Spleen (tissue), 7 donors: ENCODE data around the gene CBARP.
A peak's percentile ranks its signal among the peaks of the same experiment; 100 is the strongest.

ENCODE experiments used
- CTCF ChIP-seq, 11 experiments: fragments of 200-600 bp in 7 of 11; fragments of 450-650 bp in 4 of 11; sonication (generic) in 4 of 11; IDR thresholded peaks in 8 of 11; conservative IDR thresholded peaks in 3 of 11; 1 replicate in 7 of 11; 2 replicates in 4 of 11; pipeline versions ENCODE4 v1.4.0 to v1.8.0; 2016 to 2021; ENCODE audit warnings: antibody characterized with exemption in 11 of 11, inconsistent platforms in 4 of 11, mild to moderate bottlenecking in 1 of 11
- POLR2A ChIP-seq, 3 donors: fragments of 450-650 bp; IDR thresholded peaks; one replicate each; pipeline ENCODE4 v1.5.1; 2017; ENCODE audit warnings: antibody characterized with exemption in 3 of 3, mild to moderate bottlenecking in 1 of 3
- POLR2AphosphoS5 ChIP-seq, 3 donors: sonication (generic); formaldehyde crosslinking; IDR thresholded peaks; one replicate each; pipeline ENCODE4 v1.5.1; 2017; ENCODE audit warnings: antibody characterized with exemption in 3 of 3
- donor health status: DM: no; HTN: no; CAD: no; lungs with moderate emphysema.
- donor health status: DM: no; HTN: no; CAD: no.
- donor health status: DM: no; HTN: no; CAD: no.

DNA sequence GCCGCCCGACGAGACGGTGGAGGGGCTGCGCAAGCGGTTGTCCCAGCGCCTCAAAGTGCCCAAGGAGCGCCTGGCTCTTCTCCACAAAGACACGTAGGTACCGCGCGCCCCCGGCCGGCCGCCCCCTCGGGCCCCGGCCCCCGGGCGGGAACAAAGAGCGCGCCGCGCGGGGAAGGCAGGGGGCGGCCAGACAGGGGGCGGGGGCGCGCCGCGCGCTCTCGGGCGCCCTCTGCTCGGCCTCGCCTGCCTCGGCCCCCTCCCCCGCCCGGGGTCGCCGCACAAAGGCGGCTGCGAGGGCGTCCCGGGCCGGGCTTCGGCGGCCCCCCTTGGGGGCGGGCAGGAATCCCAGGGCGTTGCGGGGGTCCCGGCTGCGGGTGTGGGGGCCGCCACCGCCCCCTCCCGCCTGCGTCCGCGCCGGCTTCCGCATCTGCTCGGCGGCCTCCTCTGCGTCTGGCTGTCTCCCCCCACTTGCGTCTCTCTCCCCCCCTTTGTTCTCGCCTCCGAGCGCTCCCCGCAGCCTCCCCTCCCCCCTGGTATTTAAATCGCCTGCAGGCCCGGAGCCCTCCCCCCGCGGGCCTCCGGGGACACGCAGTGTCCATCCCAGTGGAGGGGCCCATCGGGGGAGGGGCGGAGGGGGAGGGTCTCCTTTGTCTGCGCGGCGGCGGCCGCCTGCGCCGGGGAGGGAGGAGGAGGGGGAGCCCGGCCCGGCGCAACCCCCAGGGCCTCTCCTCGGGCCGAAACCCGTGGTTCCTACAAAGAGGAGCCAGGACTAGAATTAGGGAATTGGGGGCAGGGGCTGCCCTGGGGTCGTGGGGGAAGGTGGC lies 12.8 kb upstream of the CBARP start:
- no peak for TF ChIP-seq POLR2A (IDR thresholded peaks at IDR 0.05)
- peak in 1 of 11 experiments; percentile 16 for TF ChIP-seq CTCF (IDR thresholded peaks at IDR 0.05 in 8 of 11, conservative IDR thresholded peaks at IDR 0.05 in 3 of 11)
- peak in 1 of 3 donors; percentile 62 for TF ChIP-seq POLR2AphosphoS5 (IDR thresholded peaks at IDR 0.05)
